H7 (cell line): Measurements from ENCODE around the gene MED12L. TPM values are rescaled to one million over a fixed set of nuclear protein-coding genes. Genes with fewer than 3 reads are reported as not detected.

Experiments used
- DNase-seq: peaks from one replicate; pipeline ENCODE4 v3.0.0; 2012
- H3K27me3 ChIP-seq: 2 replicates; pipeline ENCODE4 v1.6.0; 2011; ENCODE audit warnings: mild to moderate bottlenecking, low read length; ENCODE audit not compliant: control insufficient read depth, insufficient read depth
- H3K36me3 ChIP-seq: replicated peaks from 2 replicates; pipeline ENCODE4 v1.5.1; 2011; ENCODE audit warnings: low read length; ENCODE audit not compliant: control insufficient read depth, insufficient read depth
- H3K4me3 ChIP-seq: 2 replicates; pipeline ENCODE4 v1.5.1; 2011; ENCODE audit warnings: low read depth, mild to moderate bottlenecking, control low read depth, low read length, moderate library complexity; ENCODE audit not compliant: insufficient read depth
- total RNA-seq: library from RNA; depleted of rRNA; stranded (reverse); fragments of >200 nt; shearing (Covaris generic); gene quantifications from 2 replicates; pipeline ENCODE4 v1.2.3, GENCODE V29; 2014

The MED12L gene
- total RNA-seq, 1 experiment from 2014 or later: 7.9 TPM

DNA sequence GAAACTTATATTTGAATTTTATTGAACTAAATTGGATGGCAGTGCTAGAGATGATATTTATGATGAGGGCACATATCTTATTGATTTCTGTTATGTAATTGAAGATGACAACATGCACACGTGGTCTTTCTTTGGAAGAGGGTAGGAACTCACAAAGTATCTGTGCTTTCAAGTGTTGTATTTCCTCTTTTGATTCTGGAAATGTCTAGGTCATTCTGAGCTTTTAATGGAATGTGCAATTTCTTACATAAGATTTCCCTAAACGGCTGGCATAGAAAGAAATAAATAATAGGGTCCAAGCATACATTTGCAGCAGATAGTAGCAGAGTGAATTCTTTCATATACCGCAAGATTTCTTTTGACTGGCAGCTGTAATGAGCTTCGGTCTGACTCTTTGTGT is 127.7 kb downstream of the MED12L start:
- H3K27me3 ChIP-seq: no peaks in the 10 kb centered on the region
- no peak overlapping the region for H3K4me3 ChIP-seq
- DNase-seq: no peak
- H3K36me3 ChIP-seq: no peaks in the 10 kb centered on the region

- DNase-seq: no peak
- no peaks in the 10 kb centered on the region for H3K36me3 ChIP-seq
- no peak overlapping the region for H3K4me3 ChIP-seq
- H3K27me3 ChIP-seq: no peaks in the 10 kb centered on the region
Measured at GRCh38 chr3:151213881-151214280, 128.4 kb downstream of the MED12L start.

- Histone ChIP-seq H3K27me3 (no peaks in the 10 kb centered on the region), H3K4me3 (no peak overlapping the region), H3K36me3 (no peaks in the 10 kb centered on the region)
- DNase-seq: no peak
Measured at GRCh38 chr3:151214459-151214858, 129.0 kb downstream of the MED12L start.

- Histone ChIP-seq H3K4me3 (no peak overlapping the region), H3K36me3 (no peaks in the 10 kb centered on the region), H3K27me3 (no peaks in the 10 kb centered on the region)
- DNase-seq: no peak
Measured at GRCh38 chr3:151216641-151217607, 131.5 kb downstream of the MED12L start.

GRCh38 chr3:151218136-151218535 is 132.7 kb downstream of the MED12L start:
- DNase-seq: no peak
- Histone ChIP-seq H3K4me3 (no peak overlapping the region), H3K36me3 (no peaks in the 10 kb centered on the region), H3K27me3 (no peaks in the 10 kb centered on the region)

GRCh38 chr3:151219056-151219455 is 133.6 kb downstream of the MED12L start:
- DNase-seq: no peak
- Histone ChIP-seq H3K27me3 (no peaks in the 10 kb centered on the region), H3K36me3 (no peaks in the 10 kb centered on the region), H3K4me3 (no peak overlapping the region)

DNA sequence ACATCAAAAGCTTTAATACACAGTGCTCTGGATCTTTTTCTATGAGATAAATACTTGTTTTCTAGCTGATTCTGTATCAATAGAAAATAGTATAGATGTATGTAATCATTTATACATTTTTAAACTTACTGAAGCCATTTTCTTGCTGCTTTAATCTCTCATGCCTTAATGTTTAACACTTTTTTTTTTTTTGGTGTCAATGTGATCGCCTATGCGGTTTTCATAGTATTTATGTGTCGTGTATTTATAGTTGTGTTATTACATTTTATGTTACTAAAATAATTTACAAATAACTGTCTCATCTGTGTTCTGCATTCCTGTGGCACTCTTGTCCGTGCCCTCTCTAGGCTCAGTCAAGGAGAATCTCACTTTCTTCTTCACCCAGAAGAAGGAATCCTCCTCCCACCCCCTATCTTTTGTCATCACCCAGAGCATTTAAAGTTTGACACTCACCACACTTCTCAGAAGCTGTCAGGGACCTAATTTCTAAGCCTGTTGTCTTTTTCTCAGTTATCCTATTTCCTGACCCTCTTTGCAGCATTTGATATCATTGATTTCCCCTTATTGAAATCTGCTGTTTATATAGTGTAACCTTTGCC is 138.9 kb downstream of the MED12L start:
- DNase-seq: no peak
- Histone ChIP-seq H3K27me3 (no peaks in the 10 kb centered on the region), H3K36me3 (no peaks in the 10 kb centered on the region), H3K4me3 (no peak overlapping the region)

DNA sequence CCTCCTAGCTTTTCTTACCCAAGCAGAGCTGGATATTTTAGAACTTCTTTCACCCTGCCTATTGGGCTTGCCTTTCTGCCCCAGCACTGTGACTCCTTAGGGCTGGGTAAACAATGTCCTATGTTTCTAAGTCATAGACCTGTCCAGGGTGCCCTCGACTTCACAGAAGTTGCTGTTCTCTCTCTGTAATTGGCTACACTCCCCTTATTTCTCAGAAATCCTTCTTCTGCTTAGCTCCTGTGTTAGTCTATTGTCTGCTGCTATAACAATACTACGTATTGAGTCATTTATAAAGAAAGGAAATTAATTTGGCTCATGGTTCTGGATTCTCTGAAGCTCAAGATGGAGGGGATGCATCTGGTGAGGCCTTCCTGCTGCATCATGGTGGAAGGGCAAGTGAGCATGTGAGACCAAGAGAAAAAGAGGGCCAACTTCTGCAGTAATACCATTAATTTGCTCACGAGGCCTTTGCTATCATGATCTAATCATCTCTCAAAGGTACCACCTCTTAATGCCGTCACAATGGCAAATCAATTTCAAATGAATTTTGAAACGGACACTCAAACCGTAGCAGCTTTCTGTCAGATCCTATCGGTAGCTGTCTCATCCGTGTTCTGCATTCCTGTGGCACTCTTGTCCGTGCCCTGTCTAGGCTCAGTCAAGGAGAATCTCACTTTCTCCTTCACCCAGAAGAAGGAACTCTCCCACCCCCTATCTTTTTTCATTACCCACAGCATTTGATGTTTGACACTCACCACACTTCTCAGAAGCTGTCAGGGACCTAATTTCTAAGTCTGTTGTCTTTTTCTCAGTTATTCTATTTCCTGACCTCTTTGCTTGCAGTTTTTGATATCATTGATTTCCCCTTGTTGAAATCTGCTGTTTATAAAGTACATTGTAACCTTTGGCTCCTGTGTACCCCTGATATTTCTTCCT is 139.8 kb downstream of the MED12L start:
- Histone ChIP-seq H3K36me3 (no peaks in the 10 kb centered on the region), H3K4me3 (no peak overlapping the region), H3K27me3 (no peaks in the 10 kb centered on the region)
- no peak for DNase-seq

GRCh38 chr3:151226088-151226563 is 140.7 kb downstream of the MED12L start:
- no peaks in the 10 kb centered on the region for H3K36me3 ChIP-seq
- H3K4me3 ChIP-seq: no peak overlapping the region
- H3K27me3 ChIP-seq: no peaks in the 10 kb centered on the region
- DNase-seq: no peak

- no peaks in the 10 kb centered on the region for H3K36me3 ChIP-seq
- DNase-seq: no peak
- no peak overlapping the region for H3K4me3 ChIP-seq
- no peaks in the 10 kb centered on the region for H3K27me3 ChIP-seq
Measured at GRCh38 chr3:151226825-151227224, 141.4 kb downstream of the MED12L start.

DNA sequence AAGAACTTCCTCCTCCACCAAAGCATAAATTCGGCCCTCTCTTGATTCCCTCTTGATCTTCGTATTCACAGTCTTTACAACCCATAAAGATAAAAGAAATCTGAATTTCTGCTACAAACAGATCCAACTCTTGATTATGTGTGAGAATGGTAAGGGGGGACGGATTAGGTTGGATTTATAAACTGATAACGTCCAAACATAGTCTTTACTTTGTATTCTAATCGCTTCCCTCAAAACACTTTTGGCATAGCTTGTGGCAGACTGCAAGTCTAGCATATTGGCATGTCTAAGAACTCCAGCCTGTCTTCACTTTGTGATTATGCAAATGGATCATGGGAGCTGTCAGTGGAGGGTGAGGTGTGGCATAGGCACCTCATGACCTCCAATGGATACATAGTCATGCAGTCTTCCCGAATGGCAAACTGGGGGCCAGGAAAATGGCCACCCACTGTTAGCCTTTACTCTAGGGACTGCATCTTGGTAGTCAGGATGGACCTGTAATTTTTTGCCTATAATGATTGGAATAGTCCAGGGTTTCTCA is 141.9 kb downstream of the MED12L start:
- no peak overlapping the region for H3K4me3 ChIP-seq
- no peaks in the 10 kb centered on the region for H3K27me3 ChIP-seq
- H3K36me3 ChIP-seq: no peaks in the 10 kb centered on the region
- no peak for DNase-seq

DNA sequence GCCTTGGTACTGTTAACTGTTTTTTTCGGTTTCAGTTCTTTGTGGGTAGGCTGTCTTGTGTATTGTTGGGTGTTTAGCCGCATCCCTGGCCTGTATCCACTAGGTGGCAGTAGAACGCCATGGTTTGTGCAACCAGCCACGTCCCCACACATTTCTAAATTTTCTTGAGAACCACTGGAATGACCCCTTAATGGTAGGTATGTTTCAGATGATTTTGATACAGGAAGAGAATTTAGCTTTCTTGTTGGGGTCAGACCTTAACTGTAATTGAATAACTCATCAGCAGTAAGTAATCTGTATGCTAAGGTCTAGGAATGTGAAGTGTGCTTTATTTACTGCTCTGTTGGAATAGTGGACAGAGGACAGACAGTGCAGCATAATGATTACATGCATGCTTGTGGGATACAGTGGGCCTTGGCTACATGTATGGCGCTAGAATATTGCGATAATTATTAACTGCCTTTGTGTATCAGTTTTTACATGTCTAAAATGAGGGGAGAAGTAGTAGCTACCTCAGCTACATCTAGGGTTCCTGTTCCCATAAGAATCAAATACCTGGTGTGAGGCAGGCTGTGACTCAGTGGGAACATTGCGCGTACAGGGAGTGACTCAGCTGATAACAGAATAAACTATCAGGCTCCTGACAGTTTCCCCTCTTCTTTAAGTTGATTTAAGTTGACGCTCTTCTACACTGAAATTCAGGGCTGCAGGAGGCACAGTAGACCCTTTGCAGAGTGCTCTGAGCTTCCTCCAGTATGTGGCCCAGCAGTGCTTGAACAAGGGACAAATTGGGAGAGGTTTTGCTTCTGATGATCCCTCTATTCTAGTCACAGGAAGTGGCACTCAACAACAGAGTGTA is 142.6 kb downstream of the MED12L start:
- peak; percentile 67 for DNase-seq
- Histone ChIP-seq H3K27me3 (no peaks in the 10 kb centered on the region), H3K36me3 (no peaks in the 10 kb centered on the region), H3K4me3 (no peak overlapping the region)

GRCh38 chr3:151228666-151229040 is 143.2 kb downstream of the MED12L start:
- Histone ChIP-seq H3K36me3 (no peaks in the 10 kb centered on the region), H3K27me3 (no peaks in the 10 kb centered on the region), H3K4me3 (no peak overlapping the region)
- DNase-seq: no peak
